ENCODE results near the gene PIEZO1. TPM values are rescaled to one million over a fixed set of nuclear protein-coding genes. Genes with fewer than 3 reads are reported as not detected.

Gene PIEZO1
- total and polyA plus RNA-seq, 10 of the 15 experiments (the other 5 are each of a cell fraction or from before 2014, with no cell fraction given): 1.3 to 169 (median 33.4) TPM

- no peaks in the 10 kb centered on the region for H3K27me3 ChIP-seq (replicated peaks in 1 of 2; ENCODE audit: control insufficient read depth in 2 of 2, insufficient read depth in 2 of 2, low read length in 1 of 2)
- DNase-seq (ENCODE audit: low read depth, low spot score) (no peak), ATAC-seq (no peak), FAIRE-seq (no peak)
- H3K4me2 ChIP-seq (ENCODE audit: control insufficient read depth, insufficient read depth): no peak overlapping the region
- ChIA-PET SMC1A (ENCODE audit: uncharacterized antibody, unreplicated experiment) (no interaction called here), RAD21 (ENCODE audit: unreplicated experiment) (no interaction called here), CTCF (interaction anchor here (0.6 kb wide), 1 partner anchor 25 kb away, joined by 3 read pairs; no protein-coding TSS in a partner anchor), POLR2A (no interaction called here)
- peaks cover 12 to 32% of the 10 kb centered on the region in 2 experiments for H3K36me3 ChIP-seq (ENCODE audit: control insufficient read depth in 2 of 2, insufficient read depth in 2 of 2, low read length in 1 of 2)
- no peaks in the 10 kb centered on the region for H3K9me3 ChIP-seq (replicated peaks; ENCODE audit: control insufficient read depth, insufficient read depth, low read length)
- no peak overlapping the region for H3K9ac ChIP-seq (ENCODE audit: control insufficient read depth, insufficient read depth, low read length)
- peaks cover 5% of the 10 kb centered on the region for H3K79me2 ChIP-seq (ENCODE audit: control insufficient read depth, insufficient read depth, low read length)
- no peak overlapping the region for H3K27ac ChIP-seq (ENCODE audit: control insufficient read depth, insufficient read depth)
- no peaks in the 10 kb centered on the region for H3K4me1 ChIP-seq (ENCODE audit: control insufficient read depth, insufficient read depth, low read length)
- no peak overlapping the region for H2AFZ ChIP-seq (ENCODE audit: control insufficient read depth, low read depth, low read length)
- H3K4me3 ChIP-seq: no peak overlapping the region
- no peak for TF ChIP-seq HDAC2 (IDR thresholded peaks at IDR 0.05)
- TF ChIP-seq KLF5 (IDR thresholded peaks at IDR 0.05; ENCODE audit: partially characterized antibody): no peak
- no peak for TF ChIP-seq IKZF1 (conservative IDR thresholded peaks at IDR 0.05)
- TF ChIP-seq RUNX3 (IDR thresholded peaks at IDR 0.05; ENCODE audit: low read length): no peak
- no peak for TF ChIP-seq CREM (IDR thresholded peaks at IDR 0.05; ENCODE audit: low read depth)
- TF ChIP-seq SMAD5 (IDR thresholded peaks at IDR 0.05; ENCODE audit: low read depth): no peak
- no peak for TF ChIP-seq MLLT1 (IDR thresholded peaks at IDR 0.05)
- no peaks in the 10 kb centered on the region for H4K20me1 ChIP-seq (ENCODE audit: control insufficient read depth, insufficient read depth)
- in situ Hi-C loops (cut with MboI): no loop called here
- BruUV-seq (replicated peaks): no TSS peak
- WGBS (ENCODE audit: insufficient coverage, insufficient replicate concordance, low lambda C conversion rate, missing lambda C conversion rate): 75% methylated on average over 22 of the region's 25 CpGs
- intact Hi-C loops (cut with micrococcal nuclease; ENCODE audit: unreplicated experiment): no loop called here
These were observed 72.5 kb downstream of the PIEZO1 start for GRCh38 chr16:88712362-88712979.

Data from GM12878 (cell line).